Measurements from ENCODE around the gene HS6ST1. TPM values are rescaled to one million over a fixed set of nuclear protein-coding genes. Genes with fewer than 3 reads are reported as not detected.

HS6ST1 gene
- total RNA-seq, 2 experiments from 2014 or later: 7.0 to 8.6 TPM

GRCh38 chr2:128279009-128279408, 39.7 kb downstream of the HS6ST1 start:
- H3K36me3 Mint-ChIP-seq: peaks cover 10% of the 10 kb centered on the region
- ATAC-seq (no peak), DNase-seq (no peak)
- no peaks in the 10 kb centered on the region for H3K27me3 Mint-ChIP-seq
- peaks cover 9% of the 10 kb centered on the region for H3K4me1 Mint-ChIP-seq
- no peak overlapping the region for H3K4me3 Mint-ChIP-seq
- no peak overlapping the region for H3K27ac Mint-ChIP-seq
- CTCF ChIA-PET: interaction anchor here (0.7 kb wide), 1 partner anchor 17 kb away, joined by 3 read pairs; no protein-coding TSS in a partner anchor
- H3K9me3 Mint-ChIP-seq (ENCODE audit: low read depth): peaks cover 4% of the 10 kb centered on the region

DNA sequence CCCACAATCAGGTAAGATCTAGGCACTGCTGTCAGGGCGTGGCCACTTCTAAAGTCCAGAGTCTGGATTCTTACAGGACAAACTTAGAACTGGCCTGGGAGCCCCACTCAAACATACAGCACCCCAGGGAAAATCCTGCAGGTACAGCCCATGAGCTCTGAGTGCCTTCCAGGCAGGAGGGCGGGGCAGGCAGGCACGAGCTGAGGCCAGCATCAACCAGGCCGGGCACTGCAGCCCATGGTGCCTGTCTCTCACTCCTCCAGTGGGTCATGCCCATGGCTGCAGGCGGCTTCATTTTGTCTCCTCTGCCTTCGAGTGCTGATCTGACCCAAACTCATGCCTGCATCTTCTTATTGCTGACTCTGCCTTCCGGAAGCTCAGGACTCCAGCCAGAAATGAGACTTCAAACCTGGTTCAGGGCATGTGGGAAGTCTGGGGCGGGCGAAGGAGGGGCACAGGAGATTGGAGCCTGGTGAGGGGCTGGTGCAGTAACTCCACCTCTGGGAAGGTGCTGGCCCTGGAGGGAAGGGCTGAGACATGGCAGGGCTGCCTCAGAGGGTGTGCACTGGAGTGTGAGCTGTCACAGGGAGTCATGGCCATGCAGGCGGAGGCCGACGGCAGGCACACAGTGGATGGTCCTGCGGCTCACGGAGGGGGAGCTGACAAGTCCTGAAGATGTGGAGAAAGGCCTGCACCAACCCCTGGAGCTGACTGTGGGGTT, 40.5 kb downstream of the HS6ST1 start:
- no peak for DNase-seq
- Mint-ChIP-seq H3K27ac (no peak overlapping the region), H3K4me1 (peaks cover 11% of the 10 kb centered on the region), H3K27me3 (no peaks in the 10 kb centered on the region), H3K4me3 (no peak overlapping the region), H3K36me3 (peaks cover 12% of the 10 kb centered on the region), H3K9me3 (ENCODE audit: low read depth) (peaks cover 6% of the 10 kb centered on the region)
- ATAC-seq: no peak
- CTCF ChIA-PET: no interaction called here

DNA sequence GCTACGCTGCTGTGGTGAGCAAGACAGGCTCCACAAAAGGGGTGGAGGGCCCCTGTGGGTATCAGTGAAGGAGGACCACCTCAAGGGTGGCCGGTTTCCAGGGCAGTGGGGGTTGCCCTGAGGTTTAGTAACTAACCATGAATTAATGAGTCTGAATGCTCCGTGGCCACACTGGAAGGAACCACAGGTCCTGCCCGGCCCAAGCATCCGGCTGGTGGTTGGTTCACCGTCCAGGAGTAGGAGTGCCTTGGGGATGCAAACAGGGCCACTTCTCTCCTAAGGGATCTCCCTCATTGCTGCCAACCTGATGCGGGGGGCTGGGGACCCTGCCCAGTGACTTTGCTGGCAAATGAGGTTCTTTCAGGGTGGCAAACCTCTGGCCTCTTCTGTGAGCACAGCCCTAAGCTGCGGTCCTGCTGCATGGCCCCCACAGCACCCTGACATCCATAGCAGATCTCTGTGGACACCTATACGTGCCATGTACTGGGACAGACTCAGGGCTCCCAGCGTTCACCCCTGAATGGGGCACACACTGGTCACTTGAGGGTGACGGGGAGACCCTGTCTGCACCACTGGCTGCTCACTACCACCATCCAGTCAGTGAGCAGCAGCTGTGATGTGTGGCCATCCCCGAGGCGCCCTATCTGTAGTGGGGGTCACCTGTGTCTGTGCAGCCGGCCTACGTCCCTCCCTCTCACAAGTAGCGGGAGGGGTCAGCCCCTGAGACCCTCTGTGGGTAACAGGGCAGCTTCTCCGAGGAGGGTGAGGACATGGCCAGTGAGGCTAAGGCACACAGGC, 41.6 kb downstream of the HS6ST1 start:
- H3K27me3 Mint-ChIP-seq: no peaks in the 10 kb centered on the region
- H3K9me3 Mint-ChIP-seq (ENCODE audit: low read depth): peaks cover 6% of the 10 kb centered on the region
- peaks cover 11% of the 10 kb centered on the region for H3K4me1 Mint-ChIP-seq
- H3K27ac Mint-ChIP-seq: no peak overlapping the region
- CTCF ChIA-PET: no interaction called here
- no peak for ATAC-seq
- peaks cover 12% of the 10 kb centered on the region for H3K36me3 Mint-ChIP-seq
- H3K4me3 Mint-ChIP-seq: no peak overlapping the region
- DNase-seq: no peak

DNA sequence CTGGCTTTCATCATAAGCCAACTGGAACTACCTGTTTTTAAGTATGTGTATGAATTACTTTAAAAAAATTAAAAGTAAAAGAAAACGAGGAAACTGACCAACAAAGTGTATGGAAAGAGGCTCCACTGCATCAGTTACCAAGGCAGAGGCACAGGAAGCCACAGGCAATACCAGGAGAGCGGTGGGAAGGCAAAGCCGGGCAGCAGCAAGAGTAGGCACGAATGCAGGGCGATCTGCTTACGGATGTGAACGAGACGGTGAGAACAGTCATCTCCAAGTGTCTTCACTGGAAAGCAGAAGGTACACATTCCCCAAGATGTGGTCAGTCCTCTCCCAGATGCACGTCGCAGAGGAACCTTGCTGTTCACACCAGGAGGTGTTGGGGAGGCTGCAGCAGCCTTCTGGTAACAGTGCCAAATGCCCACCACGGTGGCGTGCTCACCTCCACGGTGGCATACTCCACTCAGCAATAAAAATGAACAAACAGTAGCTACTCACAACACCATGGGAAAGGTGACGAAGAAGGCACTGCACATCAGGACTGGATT, 43.1 kb downstream of the HS6ST1 start:
- peaks cover 6% of the 10 kb centered on the region for H3K9me3 Mint-ChIP-seq (ENCODE audit: low read depth)
- CTCF ChIA-PET: no interaction called here
- H3K27ac Mint-ChIP-seq: no peak overlapping the region
- H3K27me3 Mint-ChIP-seq: no peaks in the 10 kb centered on the region
- ATAC-seq: no peak
- H3K4me3 Mint-ChIP-seq: no peak overlapping the region
- no peak for DNase-seq
- peaks cover 7% of the 10 kb centered on the region for H3K4me1 Mint-ChIP-seq
- peaks cover 12% of the 10 kb centered on the region for H3K36me3 Mint-ChIP-seq

DNA sequence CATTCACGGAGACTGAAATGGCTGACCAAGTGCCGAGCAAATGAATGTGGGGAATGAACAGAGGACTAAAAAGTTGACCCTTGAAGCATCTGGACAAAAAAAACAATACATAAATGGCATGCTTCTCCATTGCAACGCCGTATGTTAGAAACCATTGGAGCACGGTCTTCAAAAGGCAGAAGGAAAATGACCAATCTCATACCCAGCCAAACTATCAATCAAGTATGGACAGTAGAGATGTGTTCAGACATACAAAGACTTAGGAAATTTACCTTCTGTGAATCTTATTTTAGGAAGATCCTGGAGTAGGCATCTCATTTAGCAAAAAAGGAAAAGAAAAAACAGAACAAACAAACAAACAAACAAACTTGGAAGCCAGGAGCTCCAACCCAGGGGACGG, 44.5 kb downstream of the HS6ST1 start:
- Mint-ChIP-seq H3K27ac (no peak overlapping the region), H3K9me3 (ENCODE audit: low read depth) (peaks cover 6% of the 10 kb centered on the region), H3K36me3 (peaks cover 12% of the 10 kb centered on the region), H3K27me3 (no peaks in the 10 kb centered on the region), H3K4me1 (peaks cover 2% of the 10 kb centered on the region), H3K4me3 (no peak overlapping the region)
- DNase-seq (no peak), ATAC-seq (no peak)
- CTCF ChIA-PET: interaction anchor here (0.6 kb wide), 1 partner anchor 185 kb away, joined by 3 read pairs; no protein-coding TSS in a partner anchor

- ATAC-seq: no peak
Measured at GRCh38 chr2:128273469-128274081, 45.1 kb downstream of the HS6ST1 start.

DNA sequence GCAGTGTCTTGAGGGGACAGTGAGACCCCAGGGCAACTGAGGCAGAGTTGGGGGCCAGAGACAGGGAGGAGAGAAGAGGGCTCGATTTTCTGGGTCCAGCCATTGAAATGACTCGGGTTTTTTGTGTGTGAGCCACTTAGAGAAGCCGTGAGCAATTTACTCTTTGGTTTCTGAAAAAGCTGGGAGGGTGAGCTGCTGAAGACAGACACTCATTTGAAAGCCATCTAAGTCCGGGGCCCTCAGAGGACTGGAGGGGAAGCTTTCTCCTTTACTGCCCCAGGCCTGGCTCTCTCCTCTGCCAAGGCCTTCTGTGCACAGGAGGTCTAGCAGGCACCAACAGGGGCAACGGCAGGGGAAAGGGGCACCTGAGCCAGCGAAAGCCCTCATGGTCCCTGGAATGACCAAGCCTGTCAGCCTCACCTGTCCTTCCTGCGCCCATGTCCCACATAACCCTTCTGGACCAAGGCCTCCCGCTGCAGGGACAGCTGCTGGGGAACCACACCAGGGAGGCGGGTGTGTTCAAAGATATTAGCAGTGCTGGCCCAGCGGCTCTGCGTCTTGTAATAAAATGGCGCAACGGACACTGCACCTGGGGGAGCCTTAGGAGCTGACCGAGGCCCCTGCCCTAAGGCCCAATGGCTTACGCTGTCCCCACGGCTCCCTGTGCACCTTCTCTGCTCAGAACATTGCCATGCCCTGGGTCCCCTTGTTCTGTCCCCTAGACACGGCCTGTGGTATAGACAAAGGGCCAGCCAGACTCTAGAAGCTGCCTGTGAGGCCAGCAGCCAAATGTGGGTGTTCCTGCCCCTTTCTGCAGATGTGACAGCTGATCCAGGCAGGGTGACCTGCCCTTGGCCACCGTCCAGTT, 45.8 kb downstream of the HS6ST1 start:
- CTCF ChIA-PET: no interaction called here
- ATAC-seq: no peak
- DNase-seq: no peak

More at GRCh38 chr2:128273469-128274081, 45.1 kb downstream of the HS6ST1 start:
- H3K4me1 Mint-ChIP-seq: peaks cover 2% of the 10 kb centered on the region
- H3K36me3 Mint-ChIP-seq: peaks cover 12% of the 10 kb centered on the region
- no peak for DNase-seq
- no peak overlapping the region for H3K4me3 Mint-ChIP-seq
- H3K27ac Mint-ChIP-seq: no peak overlapping the region
- CTCF ChIA-PET: no interaction called here
- H3K9me3 Mint-ChIP-seq (ENCODE audit: low read depth): peaks cover 6% of the 10 kb centered on the region
- no peaks in the 10 kb centered on the region for H3K27me3 Mint-ChIP-seq

GRCh38 chr2:128271911-128272600, 46.6 kb downstream of the HS6ST1 start:
- ATAC-seq (no peak), DNase-seq (no peak)
- no peak overlapping the region for H3K4me3 Mint-ChIP-seq
- peaks cover 6% of the 10 kb centered on the region for H3K9me3 Mint-ChIP-seq (ENCODE audit: low read depth)
- no peak overlapping the region for H3K27ac Mint-ChIP-seq
- H3K4me1 Mint-ChIP-seq: peaks cover 2% of the 10 kb centered on the region
- peaks cover 12% of the 10 kb centered on the region for H3K36me3 Mint-ChIP-seq
- CTCF ChIA-PET: no interaction called here
- H3K27me3 Mint-ChIP-seq: no peaks in the 10 kb centered on the region

More for the DNA sequence above, 45.8 kb downstream of the HS6ST1 start:
- Mint-ChIP-seq H3K27ac (no peak overlapping the region), H3K9me3 (ENCODE audit: low read depth) (peaks cover 6% of the 10 kb centered on the region), H3K36me3 (peaks cover 12% of the 10 kb centered on the region), H3K4me1 (peaks cover 2% of the 10 kb centered on the region), H3K27me3 (no peaks in the 10 kb centered on the region), H3K4me3 (no peak overlapping the region)

DNA sequence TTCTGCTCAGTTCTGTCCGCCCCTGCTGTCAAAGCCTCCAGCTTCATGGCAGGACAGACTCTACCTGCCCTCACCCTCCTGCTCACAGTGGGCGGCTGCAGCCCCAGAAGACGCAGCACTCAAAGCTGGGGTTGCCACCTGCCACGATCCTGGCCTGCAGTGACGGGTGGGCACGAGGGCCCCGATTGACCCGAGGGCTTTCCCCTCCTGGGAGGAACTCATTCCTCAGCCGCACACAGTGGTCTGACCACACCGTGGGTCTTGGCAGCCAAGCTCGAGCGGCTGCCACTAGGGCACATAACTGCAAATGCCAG, 47.1 kb downstream of the HS6ST1 start:
- Mint-ChIP-seq H3K9me3 (ENCODE audit: low read depth) (peaks cover 6% of the 10 kb centered on the region), H3K4me1 (peaks cover 2% of the 10 kb centered on the region), H3K36me3 (peaks cover 12% of the 10 kb centered on the region), H3K4me3 (no peak overlapping the region), H3K27me3 (no peaks in the 10 kb centered on the region), H3K27ac (no peak overlapping the region)
- DNase-seq (no peak), ATAC-seq (no peak)
- CTCF ChIA-PET: no interaction called here

GRCh38 chr2:128270672-128271596, 47.7 kb downstream of the HS6ST1 start:
- peaks cover 6% of the 10 kb centered on the region for H3K9me3 Mint-ChIP-seq (ENCODE audit: low read depth)
- no peak overlapping the region for H3K27ac Mint-ChIP-seq
- no peak overlapping the region for H3K4me3 Mint-ChIP-seq
- no peaks in the 10 kb centered on the region for H3K27me3 Mint-ChIP-seq
- H3K4me1 Mint-ChIP-seq: peaks cover 2% of the 10 kb centered on the region
- DNase-seq (no peak), ATAC-seq (no peak)
- CTCF ChIA-PET: no interaction called here
- peaks cover 12% of the 10 kb centered on the region for H3K36me3 Mint-ChIP-seq

GRCh38 chr2:128269990-128270671, 48.5 kb downstream of the HS6ST1 start:
- ATAC-seq (no peak), DNase-seq (no peak)
- Mint-ChIP-seq H3K4me1 (peaks cover 2% of the 10 kb centered on the region), H3K27me3 (no peaks in the 10 kb centered on the region), H3K4me3 (no peak overlapping the region), H3K9me3 (ENCODE audit: low read depth) (peaks cover 6% of the 10 kb centered on the region), H3K36me3 (peaks cover 11% of the 10 kb centered on the region), H3K27ac (no peak overlapping the region)
- CTCF ChIA-PET: no interaction called here
